OCI-LY7 (cell line): ENCODE results near the gene MITD1.

ENCODE experiments used
- EZH2phosphoT487 ChIP-seq: fragments of 200-600 bp; sonication (generic); IDR thresholded peaks from 2 replicates; pipeline ENCODE4 v1.6.1; 2018; ENCODE audit warnings: low read depth, borderline replicate concordance, mild to moderate bottlenecking, mixed run types, antibody characterized with exemption, low read length, moderate library complexity, mixed read lengths
- TF ChIP-seq, protein P1 (sequence below): fragments of 200-600 bp; sonication (generic); conservative IDR thresholded peaks from 2 replicates; pipeline ENCODE4 v1.5.1; 2014; ENCODE audit warnings: mild to moderate bottlenecking, antibody characterized with exemption, low read length, moderate library complexity, mixed read lengths

DNA sequence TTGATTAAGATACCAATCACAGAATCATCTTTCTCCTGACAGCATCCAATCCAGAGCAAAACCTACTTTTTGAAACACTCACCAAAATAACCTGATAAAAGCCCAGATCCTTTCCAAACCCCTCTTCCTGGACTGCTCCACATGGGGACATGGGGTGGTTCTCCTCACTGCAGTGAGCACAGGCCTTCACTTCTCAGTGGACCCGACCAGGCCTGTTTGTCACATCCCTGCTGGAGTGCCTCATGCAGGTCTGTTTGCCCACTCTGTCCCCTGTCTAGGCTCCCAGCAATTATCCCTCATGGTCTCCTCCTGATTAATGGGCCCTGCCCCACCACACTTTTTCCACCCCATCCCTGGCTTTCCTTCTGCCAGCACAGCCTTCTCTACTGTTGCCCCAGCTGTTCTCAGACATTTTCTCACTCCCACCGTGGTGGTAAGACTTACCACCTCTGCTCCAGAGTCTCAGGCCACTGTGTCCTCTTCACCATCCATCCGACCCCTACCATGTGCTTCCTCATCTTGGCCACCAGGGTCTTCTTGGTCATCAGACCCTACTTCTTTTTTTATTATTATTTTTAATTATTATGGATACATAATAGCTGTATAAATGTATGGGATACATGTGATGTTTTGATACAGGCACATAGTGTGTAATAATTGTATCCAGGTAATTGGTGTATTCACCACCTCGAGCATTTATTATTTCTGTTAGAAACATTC, 21.3 kb upstream of the MITD1 start:
- TF ChIP-seq, protein P1, sequence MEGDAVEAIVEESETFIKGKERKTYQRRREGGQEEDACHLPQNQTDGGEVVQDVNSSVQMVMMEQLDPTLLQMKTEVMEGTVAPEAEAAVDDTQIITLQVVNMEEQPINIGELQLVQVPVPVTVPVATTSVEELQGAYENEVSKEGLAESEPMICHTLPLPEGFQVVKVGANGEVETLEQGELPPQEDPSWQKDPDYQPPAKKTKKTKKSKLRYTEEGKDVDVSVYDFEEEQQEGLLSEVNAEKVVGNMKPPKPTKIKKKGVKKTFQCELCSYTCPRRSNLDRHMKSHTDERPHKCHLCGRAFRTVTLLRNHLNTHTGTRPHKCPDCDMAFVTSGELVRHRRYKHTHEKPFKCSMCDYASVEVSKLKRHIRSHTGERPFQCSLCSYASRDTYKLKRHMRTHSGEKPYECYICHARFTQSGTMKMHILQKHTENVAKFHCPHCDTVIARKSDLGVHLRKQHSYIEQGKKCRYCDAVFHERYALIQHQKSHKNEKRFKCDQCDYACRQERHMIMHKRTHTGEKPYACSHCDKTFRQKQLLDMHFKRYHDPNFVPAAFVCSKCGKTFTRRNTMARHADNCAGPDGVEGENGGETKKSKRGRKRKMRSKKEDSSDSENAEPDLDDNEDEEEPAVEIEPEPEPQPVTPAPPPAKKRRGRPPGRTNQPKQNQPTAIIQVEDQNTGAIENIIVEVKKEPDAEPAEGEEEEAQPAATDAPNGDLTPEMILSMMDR, result no peak
- TF ChIP-seq EZH2phosphoT487, result no peak
